Heart right ventricle (tissue), 16 donors: ENCODE measurements around the gene CRIP2. TPM values are rescaled to one million over a fixed set of nuclear protein-coding genes. Genes with fewer than 3 reads are reported as not detected.

ENCODE experiments used
- ATAC-seq, 8 donors: fragments of 200-7000 bp; cut with Tn5 transposase; one replicate each; pipeline ENCODE4 v1.9.1; 2020; ENCODE audit warnings: mild to moderate bottlenecking in 8 of 8, moderate library complexity in 8 of 8, moderate number of reproducible peaks in 1 of 8
- DNase-seq, 2 donors: peaks; one replicate each; pipeline ENCODE4 v3.0.0-alpha.2; 2020
- H3K27ac ChIP-seq, 10 donors: fragments of 200-600 bp; sonication (generic) in 2 of 10; one replicate each; pipeline versions ENCODE4 v1.5.0 to v1.8.0; 2020 to 2022; ENCODE audit warnings: mild to moderate bottlenecking in 3 of 10
- H3K27me3 ChIP-seq, 7 donors: fragments of 200-600 bp; one replicate each; pipeline ENCODE4 v1.8.0; 2021 to 2022; ENCODE audit warnings: mild to moderate bottlenecking in 2 of 7
- H3K36me3 ChIP-seq, 9 donors: fragments of 200-600 bp; sonication (generic) in 1 of 9; one replicate each; pipeline versions ENCODE4 v1.5.0 to v1.8.0; 2020 to 2022; ENCODE audit warnings: mild to moderate bottlenecking in 2 of 9
- H3K4me1 ChIP-seq, 9 donors: fragments of 200-600 bp; sonication (generic) in 1 of 9; one replicate each; pipeline versions ENCODE4 v1.5.0 to v1.8.0; 2020 to 2022; ENCODE audit warnings: mild to moderate bottlenecking in 4 of 9
- H3K4me3 ChIP-seq, 10 donors: fragments of 200-600 bp; sonication (generic) in 2 of 10; one replicate each; pipeline versions ENCODE4 v1.5.0 to v1.8.0; 2020 to 2022; ENCODE audit warnings: mild to moderate bottlenecking in 7 of 10, moderate library complexity in 2 of 10
- H3K9me3 ChIP-seq, 11 donors: fragments of 200-600 bp in 10 of 11; sonication (generic) in 2 of 11; one replicate each; pipeline versions ENCODE4 v1.5.0 to v1.8.0; 2013 to 2022; ENCODE audit warnings: mild to moderate bottlenecking in 2 of 11, control low read depth in 1 of 11, moderate library complexity in 1 of 11
- CTCF ChIP-seq, 9 donors: fragments of 200-600 bp; sonication (generic) in 2 of 9; IDR thresholded peaks; one replicate each; pipeline versions ENCODE4 v1.5.0 to v1.8.0; 2021 to 2022; ENCODE audit warnings: antibody characterized with exemption in 9 of 9, mild to moderate bottlenecking in 5 of 9, moderate library complexity in 1 of 9
- WGBS, 2 donors: extraction: QIAGEN DNeasy Blood & Tissue Kit; methylation state at CpG; one replicate each; pipeline ENCODE4 v1.1.7; 2013; ENCODE audit warnings: inconsistent platforms in 1 of 2; 5-methylcytosine and 5-hydroxymethylcytosine counted together
- intact Hi-C, 10 donors: fragments of 100-400 bp; cut with DNase I; formaldehyde crosslinking; loops; one replicate each; pipeline versions ENCODE4 v1.11.1 to v1.14.2; 2022
- polyA plus RNA-seq, 2 donors: library from polyadenylated mRNA; stranded (reverse); fragments of 200-250 nt; gene quantifications; one replicate each; pipeline ENCODE4 v1.2.3, GENCODE V29; 2013
- total RNA-seq, 10 donors: library from RNA; stranded (reverse); fragmentation: NEBNext Ultra II Directional in 3 of 10; extraction: Animal tissue kit (Norgen Biotek cat#: 25700) in 3 of 10; gene quantifications; one replicate each; pipeline versions ENCODE4 v1.2.1 to v1.2.4, GENCODE V29; 2021 to 2023
- donor health status: Arrhythmogenic right ventricular cardiomyopathy.
- donor health status: ischemic (EF 13 %, LVEDD 7.1; RV severe dilation, severe dysfunction).
- donor health status: healthy with polysubstance abuse.
- donor health status: DM: no; HTN: yes; CAD: no.
- donor health status: DM: no; HTN: no; CAD: no.
- donor health status: ischemic (EF 25% LVEDD 6.9; RV normal size, moderate dysfunction).
- donor health status: ischemic (EF 25% LVEDD 5.7; RV mildly dilated, moderate dysfunction).
- donor health status: healthy.
- donor health status: DM: yes; HTN: yes; CAD: no.
- donor health status: Ischemic cardiomyopathy.
- donor health status: ischemic (EF 35%, LVEDD 5.7; RV mildly dilated, moderate dysfunction).
- donor health status: nonischemic (EF 11% LVEDD 7.7; RV severe dilation, severe dysfunction).
- donor health status: DM: yes; HTN: yes; CAD: no.
- donor health status: PGD.
- donor health status: ischemic (EF 29% LVEDD 5.4; RV normal size, mild dysfunction).
- donor health status: nonischemic (EF 23%, LVEDD 6.1; RV moderate dilation, normal function).

Gene CRIP2
- total and polyA plus RNA-seq, 12 donors = 731 to 1,223 (median 927) TPM

- Histone ChIP-seq H3K27ac (no peak overlapping the region), H3K27me3 (no peaks in the 10 kb centered on the region), H3K36me3 (peaks cover 0 to 16% (median 0%) of the 10 kb centered on the region in 9 donors), H3K4me1 (peaks cover 9 to 38% (median 21%) of the 10 kb centered on the region in 9 donors), H3K9me3 (no peaks in the 10 kb centered on the region), H3K4me3 (no peak overlapping the region)
- intact Hi-C loops = loop anchor here in 3 of 10 donors (5.0 kb wide), 2 partner anchors 33 to 122 kb away; partner anchors contain the start of gene TMEM121 (in 2 of the 3)
- no peak for DNase-seq
- no peak for TF ChIP-seq CTCF (IDR thresholded peaks at IDR 0.05)
- 93 to 97% methylated on average over 6 of the region's 6 CpGs for WGBS, 2 donors
- no peak for ATAC-seq
Measured at GRCh38 chr14:105494606-105494929, 19.9 kb downstream of the CRIP2 start.

GRCh38 chr14:105495101-105495989, 20.7 kb downstream of the CRIP2 start:
- intact Hi-C loops = no loop called here
- no peak for TF ChIP-seq CTCF (IDR thresholded peaks at IDR 0.05)
- peak in 1 of 2 donors; percentile 77 for DNase-seq
- Histone ChIP-seq H3K4me3 (no peak overlapping the region), H3K36me3 (peaks cover 0 to 16% (median 0%) of the 10 kb centered on the region in 9 donors), H3K4me1 (peaks cover 6 to 31% (median 17%) of the 10 kb centered on the region in 9 donors), H3K27me3 (no peaks in the 10 kb centered on the region), H3K9me3 (no peaks in the 10 kb centered on the region), H3K27ac (peak overlapping the region in 7 of 10 donors; percentile 15 to 70 (median 39))
- ATAC-seq = peak in 3 of 8 donors; percentile 2 to 7 (median 3)
- 58 to 71% methylated on average over 18 of the region's 18 CpGs for WGBS, 2 donors

- no peak for ATAC-seq
- H3K4me1 ChIP-seq = peaks cover 6 to 30% (median 17%) of the 10 kb centered on the region in 9 donors
- intact Hi-C loops = no loop called here
- no peak for TF ChIP-seq CTCF (IDR thresholded peaks at IDR 0.05)
- peak overlapping the region in 2 of 10 donors; percentile 53 to 70 for H3K27ac ChIP-seq
- H3K4me3 ChIP-seq = no peak overlapping the region
- H3K36me3 ChIP-seq = peaks cover 0 to 16% (median 0%) of the 10 kb centered on the region in 9 donors
- peak in 1 of 2 donors; percentile 11 for DNase-seq
- WGBS, 2 donors = 83 to 85% methylated on average over 18 of the region's 18 CpGs
- no peaks in the 10 kb centered on the region for H3K27me3 ChIP-seq
- H3K9me3 ChIP-seq = no peaks in the 10 kb centered on the region
Measured at GRCh38 chr14:105495990-105496830, 21.6 kb downstream of the CRIP2 start.
